ENCODE measurements around the gene CALM1.

DNA sequence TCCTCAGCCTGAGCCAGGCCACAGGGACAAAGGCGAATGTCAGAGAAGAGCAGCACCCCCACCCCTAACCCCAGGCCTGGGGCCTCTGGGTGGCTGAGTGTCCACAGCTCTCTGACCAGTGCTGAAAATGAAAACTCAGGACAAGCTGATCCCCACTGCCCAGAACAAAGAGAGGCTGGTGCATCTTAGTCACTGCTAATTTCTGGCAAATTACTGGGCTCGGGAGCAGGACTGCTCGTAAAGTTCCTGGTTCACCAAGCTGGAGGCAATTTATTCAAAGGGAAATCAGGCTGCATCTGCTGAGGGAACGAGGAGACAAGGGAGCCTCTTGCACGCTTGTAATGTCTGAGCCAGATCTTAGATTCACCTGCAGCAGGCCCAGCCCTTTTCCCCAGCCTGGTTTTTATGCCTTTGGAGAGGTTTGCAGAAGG lies 43.2 kb downstream of the CALM1 start:
- TF ChIP-seq, protein P1, sequence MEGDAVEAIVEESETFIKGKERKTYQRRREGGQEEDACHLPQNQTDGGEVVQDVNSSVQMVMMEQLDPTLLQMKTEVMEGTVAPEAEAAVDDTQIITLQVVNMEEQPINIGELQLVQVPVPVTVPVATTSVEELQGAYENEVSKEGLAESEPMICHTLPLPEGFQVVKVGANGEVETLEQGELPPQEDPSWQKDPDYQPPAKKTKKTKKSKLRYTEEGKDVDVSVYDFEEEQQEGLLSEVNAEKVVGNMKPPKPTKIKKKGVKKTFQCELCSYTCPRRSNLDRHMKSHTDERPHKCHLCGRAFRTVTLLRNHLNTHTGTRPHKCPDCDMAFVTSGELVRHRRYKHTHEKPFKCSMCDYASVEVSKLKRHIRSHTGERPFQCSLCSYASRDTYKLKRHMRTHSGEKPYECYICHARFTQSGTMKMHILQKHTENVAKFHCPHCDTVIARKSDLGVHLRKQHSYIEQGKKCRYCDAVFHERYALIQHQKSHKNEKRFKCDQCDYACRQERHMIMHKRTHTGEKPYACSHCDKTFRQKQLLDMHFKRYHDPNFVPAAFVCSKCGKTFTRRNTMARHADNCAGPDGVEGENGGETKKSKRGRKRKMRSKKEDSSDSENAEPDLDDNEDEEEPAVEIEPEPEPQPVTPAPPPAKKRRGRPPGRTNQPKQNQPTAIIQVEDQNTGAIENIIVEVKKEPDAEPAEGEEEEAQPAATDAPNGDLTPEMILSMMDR (IDR thresholded peaks at IDR 0.05; ENCODE audit: poor library complexity, severe bottlenecking) = no peak
- TF ChIP-seq EZH2 (IDR thresholded peaks at IDR 0.05; ENCODE audit: borderline replicate concordance, insufficient read depth, low read length, poor library complexity, severe bottlenecking) = no peak
- TF ChIP-seq, protein P2, sequence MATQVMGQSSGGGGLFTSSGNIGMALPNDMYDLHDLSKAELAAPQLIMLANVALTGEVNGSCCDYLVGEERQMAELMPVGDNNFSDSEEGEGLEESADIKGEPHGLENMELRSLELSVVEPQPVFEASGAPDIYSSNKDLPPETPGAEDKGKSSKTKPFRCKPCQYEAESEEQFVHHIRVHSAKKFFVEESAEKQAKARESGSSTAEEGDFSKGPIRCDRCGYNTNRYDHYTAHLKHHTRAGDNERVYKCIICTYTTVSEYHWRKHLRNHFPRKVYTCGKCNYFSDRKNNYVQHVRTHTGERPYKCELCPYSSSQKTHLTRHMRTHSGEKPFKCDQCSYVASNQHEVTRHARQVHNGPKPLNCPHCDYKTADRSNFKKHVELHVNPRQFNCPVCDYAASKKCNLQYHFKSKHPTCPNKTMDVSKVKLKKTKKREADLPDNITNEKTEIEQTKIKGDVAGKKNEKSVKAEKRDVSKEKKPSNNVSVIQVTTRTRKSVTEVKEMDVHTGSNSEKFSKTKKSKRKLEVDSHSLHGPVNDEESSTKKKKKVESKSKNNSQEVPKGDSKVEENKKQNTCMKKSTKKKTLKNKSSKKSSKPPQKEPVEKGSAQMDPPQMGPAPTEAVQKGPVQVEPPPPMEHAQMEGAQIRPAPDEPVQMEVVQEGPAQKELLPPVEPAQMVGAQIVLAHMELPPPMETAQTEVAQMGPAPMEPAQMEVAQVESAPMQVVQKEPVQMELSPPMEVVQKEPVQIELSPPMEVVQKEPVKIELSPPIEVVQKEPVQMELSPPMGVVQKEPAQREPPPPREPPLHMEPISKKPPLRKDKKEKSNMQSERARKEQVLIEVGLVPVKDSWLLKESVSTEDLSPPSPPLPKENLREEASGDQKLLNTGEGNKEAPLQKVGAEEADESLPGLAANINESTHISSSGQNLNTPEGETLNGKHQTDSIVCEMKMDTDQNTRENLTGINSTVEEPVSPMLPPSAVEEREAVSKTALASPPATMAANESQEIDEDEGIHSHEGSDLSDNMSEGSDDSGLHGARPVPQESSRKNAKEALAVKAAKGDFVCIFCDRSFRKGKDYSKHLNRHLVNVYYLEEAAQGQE (IDR thresholded peaks at IDR 0.05; ENCODE audit: borderline replicate concordance) = no peak
- TF ChIP-seq POLR2AphosphoS5 (IDR thresholded peaks at IDR 0.05) = no peak
- TF ChIP-seq TAF1 (IDR thresholded peaks at IDR 0.05; ENCODE audit: low read depth) = no peak
- no peak for TF ChIP-seq SMC3 (conservative IDR thresholded peaks at IDR 0.05; ENCODE audit: poor library complexity)

Measured in neural cell (in vitro differentiated cells).